ENCODE results near the gene RBM19.

RBM19 gene

DNA sequence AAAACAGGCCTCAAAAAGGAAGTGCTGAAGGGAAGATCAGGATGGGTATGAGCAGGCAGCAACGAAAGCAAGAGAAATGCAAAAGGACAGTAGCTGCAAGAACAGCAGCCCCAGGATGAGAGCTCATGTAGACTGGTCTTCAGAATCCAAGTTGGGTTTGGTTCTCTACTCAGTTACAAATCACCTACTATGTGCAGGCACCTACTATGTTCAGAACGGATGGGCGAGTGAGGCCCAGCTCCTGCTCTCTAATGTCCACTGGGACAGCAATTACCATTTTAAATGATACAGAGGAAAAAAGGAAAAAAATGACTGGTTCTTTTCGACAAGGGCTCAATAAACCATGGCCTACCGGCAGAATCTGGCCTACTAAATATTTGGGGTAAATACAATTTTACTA, 88.5 kb downstream of the RBM19 start:
- TF ChIP-seq, protein P1, sequence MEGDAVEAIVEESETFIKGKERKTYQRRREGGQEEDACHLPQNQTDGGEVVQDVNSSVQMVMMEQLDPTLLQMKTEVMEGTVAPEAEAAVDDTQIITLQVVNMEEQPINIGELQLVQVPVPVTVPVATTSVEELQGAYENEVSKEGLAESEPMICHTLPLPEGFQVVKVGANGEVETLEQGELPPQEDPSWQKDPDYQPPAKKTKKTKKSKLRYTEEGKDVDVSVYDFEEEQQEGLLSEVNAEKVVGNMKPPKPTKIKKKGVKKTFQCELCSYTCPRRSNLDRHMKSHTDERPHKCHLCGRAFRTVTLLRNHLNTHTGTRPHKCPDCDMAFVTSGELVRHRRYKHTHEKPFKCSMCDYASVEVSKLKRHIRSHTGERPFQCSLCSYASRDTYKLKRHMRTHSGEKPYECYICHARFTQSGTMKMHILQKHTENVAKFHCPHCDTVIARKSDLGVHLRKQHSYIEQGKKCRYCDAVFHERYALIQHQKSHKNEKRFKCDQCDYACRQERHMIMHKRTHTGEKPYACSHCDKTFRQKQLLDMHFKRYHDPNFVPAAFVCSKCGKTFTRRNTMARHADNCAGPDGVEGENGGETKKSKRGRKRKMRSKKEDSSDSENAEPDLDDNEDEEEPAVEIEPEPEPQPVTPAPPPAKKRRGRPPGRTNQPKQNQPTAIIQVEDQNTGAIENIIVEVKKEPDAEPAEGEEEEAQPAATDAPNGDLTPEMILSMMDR (IDR thresholded peaks at IDR 0.05; ENCODE audit: low read depth, low read length): no peak
- DNase-seq (ENCODE audit: low read depth in 2 of 2): no peak
- no peak overlapping the region for H3K4me3 ChIP-seq (replicated peaks in 1 of 2; ENCODE audit: low read depth in 2 of 2, low read length in 2 of 2)

DNA sequence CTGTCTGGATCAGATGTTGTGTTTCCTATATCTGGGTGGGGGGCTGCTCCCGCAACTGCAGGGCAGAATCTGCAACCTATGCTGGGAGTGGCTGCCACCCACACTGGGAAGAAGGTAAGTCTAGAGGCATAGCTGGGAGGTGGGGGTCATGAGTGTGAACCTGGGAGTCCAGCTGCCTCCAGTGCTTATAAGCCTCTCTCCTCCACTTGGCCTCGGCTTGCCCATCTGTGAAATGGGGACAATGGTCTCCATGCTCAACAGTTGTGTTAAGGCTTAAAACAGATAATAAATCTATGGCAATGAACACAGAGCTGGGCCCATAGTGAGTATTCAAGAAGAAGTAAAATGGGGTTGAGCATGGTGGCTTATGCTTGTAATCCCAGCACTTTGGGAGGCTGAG, 90.0 kb downstream of the RBM19 start:
- TF ChIP-seq, protein P1 (IDR thresholded peaks at IDR 0.05; ENCODE audit: low read depth, low read length): no peak
- H3K4me3 ChIP-seq (replicated peaks in 1 of 2; ENCODE audit: low read depth in 2 of 2, low read length in 2 of 2): no peak overlapping the region

DNA sequence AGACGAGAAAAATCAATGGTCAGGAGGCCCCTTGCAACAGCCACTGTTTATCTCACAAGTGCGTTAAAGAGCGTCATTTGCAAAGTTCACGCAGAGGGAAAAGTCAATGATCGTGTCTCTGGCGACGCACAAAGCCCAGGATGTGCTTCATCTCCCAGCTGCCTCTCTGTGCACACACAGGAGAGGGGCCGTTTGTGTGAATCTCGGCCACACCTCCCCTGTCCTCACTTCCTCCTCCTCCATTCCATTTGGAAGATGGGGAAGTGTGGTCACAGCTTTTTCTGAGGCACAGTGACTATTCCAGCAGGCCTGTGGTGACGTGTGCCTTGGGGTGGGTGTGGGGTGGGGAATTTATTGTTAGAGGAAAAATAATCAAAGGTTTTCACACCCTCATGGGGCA, 90.4 kb downstream of the RBM19 start:
- peak; percentile 39 to 69 for DNase-seq (ENCODE audit: low read depth in 2 of 2)
- TF ChIP-seq, protein P1 (IDR thresholded peaks at IDR 0.05; ENCODE audit: low read depth, low read length): no peak
- H3K4me3 ChIP-seq (replicated peaks in 1 of 2; ENCODE audit: low read depth in 2 of 2, low read length in 2 of 2): no peak overlapping the region

More for the DNA sequence above, 90.0 kb downstream of the RBM19 start:
- DNase-seq (ENCODE audit: low read depth in 2 of 2): no peak

DNA sequence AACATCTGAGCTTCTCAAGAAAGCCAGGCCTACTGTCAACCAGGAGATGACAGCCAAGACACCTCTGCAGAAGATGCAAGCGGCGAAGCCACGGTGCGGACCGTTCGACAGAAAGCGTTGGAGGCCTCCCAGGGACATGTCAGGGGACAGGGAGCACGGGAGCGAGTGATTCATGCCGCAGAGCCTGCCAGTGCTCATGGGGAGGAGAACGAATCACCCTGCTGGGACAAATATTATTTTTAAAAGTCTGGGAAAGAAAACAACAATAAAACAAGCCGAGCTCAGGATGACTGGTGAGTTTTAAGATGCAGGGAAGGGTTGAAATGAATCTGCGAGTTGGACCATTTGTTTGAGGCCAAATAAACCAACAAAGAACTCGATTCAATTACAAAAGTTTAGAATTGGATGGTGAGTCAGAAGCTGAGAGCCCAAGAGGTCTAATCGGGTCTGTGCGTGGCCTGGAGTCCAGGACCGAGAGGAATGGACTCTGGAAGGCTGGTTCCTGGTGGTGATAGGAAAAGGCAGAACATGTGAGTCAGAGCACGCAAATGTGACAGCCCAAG, 91.0 kb downstream of the RBM19 start:
- H3K4me3 ChIP-seq (replicated peaks in 1 of 2; ENCODE audit: low read depth in 2 of 2, low read length in 2 of 2): no peak overlapping the region
- TF ChIP-seq, protein P1 (IDR thresholded peaks at IDR 0.05; ENCODE audit: low read depth, low read length): no peak
- peak; percentile 76 to 77 for DNase-seq (ENCODE audit: low read depth in 2 of 2)

DNA sequence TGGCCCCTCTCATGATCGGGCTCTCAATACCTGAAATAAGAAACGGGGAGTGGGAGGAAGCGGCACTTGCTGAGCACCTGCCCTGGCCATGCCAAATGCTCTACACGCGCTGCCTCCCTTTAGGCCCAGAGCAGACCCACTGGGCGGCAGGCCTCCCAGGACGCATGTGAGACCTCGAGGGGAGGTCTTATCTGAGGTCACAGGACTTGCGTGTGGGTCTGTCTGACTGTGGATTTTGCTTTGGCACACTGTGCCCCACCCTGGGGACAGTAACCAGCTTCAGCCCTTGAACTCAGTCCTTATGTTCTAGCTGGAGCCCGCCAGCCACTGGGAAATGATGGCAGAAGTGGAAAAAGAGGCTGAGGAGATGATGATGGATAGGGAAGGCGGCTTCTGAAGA, 91.8 kb downstream of the RBM19 start:
- no peak for DNase-seq (ENCODE audit: low read depth in 2 of 2)
- no peak overlapping the region for H3K4me3 ChIP-seq (replicated peaks in 1 of 2; ENCODE audit: low read depth in 2 of 2, low read length in 2 of 2)
- TF ChIP-seq, protein P1 (IDR thresholded peaks at IDR 0.05; ENCODE audit: low read depth, low read length): no peak

DNA sequence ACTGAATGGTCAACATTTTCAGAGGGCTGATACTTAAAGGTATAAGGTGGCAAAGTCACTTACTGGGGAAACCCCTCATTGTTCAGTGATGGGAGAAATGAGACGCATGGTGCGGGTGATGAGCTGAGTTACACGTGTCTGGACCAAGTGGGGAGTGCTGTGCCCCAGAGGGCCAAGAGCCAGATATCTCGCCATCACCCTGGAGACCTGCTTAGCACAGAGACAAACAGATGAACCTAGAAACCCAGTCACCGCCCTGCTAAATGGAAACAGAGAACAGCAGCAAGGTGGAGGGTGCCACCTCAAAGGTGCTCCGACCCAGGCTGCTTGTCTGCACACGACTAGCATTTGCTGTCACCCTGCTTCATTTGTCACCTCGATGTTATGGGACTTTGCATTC, 92.4 kb downstream of the RBM19 start:
- TF ChIP-seq, protein P1 (IDR thresholded peaks at IDR 0.05; ENCODE audit: low read depth, low read length): no peak
- no peak overlapping the region for H3K4me3 ChIP-seq (replicated peaks in 1 of 2; ENCODE audit: low read depth in 2 of 2, low read length in 2 of 2)
- DNase-seq (ENCODE audit: low read depth in 2 of 2): no peak

DNA sequence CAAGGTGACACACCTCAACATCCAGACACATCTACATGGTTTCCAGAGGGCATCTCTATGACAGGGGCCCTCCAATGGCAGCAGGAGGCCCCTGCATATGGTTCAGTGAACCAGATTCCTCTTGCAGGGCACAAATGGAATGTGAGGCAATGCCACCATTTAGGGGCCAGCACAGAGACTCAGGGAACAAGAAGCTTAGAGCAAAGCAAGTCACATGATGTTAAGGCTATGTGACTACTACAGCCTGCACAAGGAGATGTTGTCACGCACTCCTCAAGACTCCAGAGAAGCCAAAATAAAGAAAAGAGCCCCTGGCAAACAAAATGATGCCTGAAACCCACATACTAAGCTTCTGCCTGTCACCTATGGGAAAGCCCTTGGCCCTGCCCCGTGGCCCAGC, 95.2 kb downstream of the RBM19 start:
- TF ChIP-seq, protein P1 (IDR thresholded peaks at IDR 0.05; ENCODE audit: low read depth, low read length): no peak
- DNase-seq (ENCODE audit: low read depth in 2 of 2): no peak
- no peak overlapping the region for H3K4me3 ChIP-seq (replicated peaks in 1 of 2; ENCODE audit: low read depth in 2 of 2, low read length in 2 of 2)
